DND-41 (cell line): ENCODE measurements around the gene ATP6AP2.
"Not testable (repeated sequence)": the region's sequence is repeated elsewhere in the genome, so short reads cannot be mapped to it uniquely, and the experiment has no call there.

ENCODE experiments used
- EZH2 ChIP-seq: IDR thresholded peaks from 3 replicates; pipeline ENCODE4 v1.6.1; 2012; ENCODE audit warnings: borderline replicate concordance, low read depth, mild to moderate bottlenecking, moderate library complexity, low read length, inconsistent platforms; ENCODE audit not compliant: severe bottlenecking
- TF ChIP-seq, protein P1 (sequence below): IDR thresholded peaks from 2 replicates; pipeline ENCODE4 v1.5.1; 2012; ENCODE audit warnings: borderline replicate concordance, low read length, moderate library complexity, mild to moderate bottlenecking; ENCODE audit not compliant: poor library complexity, severe bottlenecking; ENCODE audit errors: extremely low read depth

- TF ChIP-seq, protein P1, sequence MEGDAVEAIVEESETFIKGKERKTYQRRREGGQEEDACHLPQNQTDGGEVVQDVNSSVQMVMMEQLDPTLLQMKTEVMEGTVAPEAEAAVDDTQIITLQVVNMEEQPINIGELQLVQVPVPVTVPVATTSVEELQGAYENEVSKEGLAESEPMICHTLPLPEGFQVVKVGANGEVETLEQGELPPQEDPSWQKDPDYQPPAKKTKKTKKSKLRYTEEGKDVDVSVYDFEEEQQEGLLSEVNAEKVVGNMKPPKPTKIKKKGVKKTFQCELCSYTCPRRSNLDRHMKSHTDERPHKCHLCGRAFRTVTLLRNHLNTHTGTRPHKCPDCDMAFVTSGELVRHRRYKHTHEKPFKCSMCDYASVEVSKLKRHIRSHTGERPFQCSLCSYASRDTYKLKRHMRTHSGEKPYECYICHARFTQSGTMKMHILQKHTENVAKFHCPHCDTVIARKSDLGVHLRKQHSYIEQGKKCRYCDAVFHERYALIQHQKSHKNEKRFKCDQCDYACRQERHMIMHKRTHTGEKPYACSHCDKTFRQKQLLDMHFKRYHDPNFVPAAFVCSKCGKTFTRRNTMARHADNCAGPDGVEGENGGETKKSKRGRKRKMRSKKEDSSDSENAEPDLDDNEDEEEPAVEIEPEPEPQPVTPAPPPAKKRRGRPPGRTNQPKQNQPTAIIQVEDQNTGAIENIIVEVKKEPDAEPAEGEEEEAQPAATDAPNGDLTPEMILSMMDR = not testable (repeated sequence)
- TF ChIP-seq EZH2 = not testable (repeated sequence)
These were observed 5.4 kb upstream of the ATP6AP2 start for GRCh38 chrX:40575411-40575810.
